ENCODE measurements around the gene ZNRF1. TPM values are rescaled to one million over a fixed set of nuclear protein-coding genes. Genes with fewer than 3 reads are reported as not detected.

The ZNRF1 gene
- total and polyA plus RNA-seq, 2 donors (not counting 1 experiment from before 2014, with no cell fraction given): 0.27 to 0.76 TPM

GRCh38 chr16:74951681-74952080, 47.1 kb upstream of the ZNRF1 start:
- ChIA-PET CTCF (interaction anchor here (0.7 kb wide), 1 partner anchor 13 kb away, joined by 3 read pairs; no protein-coding TSS in a partner anchor), POLR2A (no interaction called here)
- 95% methylated on average over 2 of the region's 4 CpGs for WGBS (ENCODE audit: insufficient coverage)
- H3K27me3 ChIP-seq (replicated peaks in 1 of 4; ENCODE audit: control extremely low read depth in 1 of 4, control insufficient read depth in 3 of 4, insufficient read depth in 4 of 4, low read length in 3 of 4): no peaks in the 10 kb centered on the region
- H3K9me3 Mint-ChIP-seq (ENCODE audit: insufficient read depth): no peaks in the 10 kb centered on the region
- intact Hi-C loops (cut with micrococcal nuclease): no loop called here
- H2AFZ ChIP-seq (ENCODE audit: insufficient read depth, low read depth, low read length, poor library complexity, severe bottlenecking): no peak overlapping the region
- TF ChIP-seq EZH2 (IDR thresholded peaks at IDR 0.05; ENCODE audit: borderline replicate concordance, insufficient read depth, low read depth, low read length, poor library complexity, severe bottlenecking) (no peak), CTCF (IDR thresholded peaks at IDR 0.05) (no peak)
- no peaks in the 10 kb centered on the region for H3K4me1 ChIP-seq (ENCODE audit: control insufficient read depth in 2 of 2, insufficient read depth in 2 of 2, low read length in 2 of 2)
- no peaks in the 10 kb centered on the region for H4K20me1 ChIP-seq (ENCODE audit: control insufficient read depth, insufficient read depth, low read length, poor library complexity, severe bottlenecking)
- ATAC-seq (ENCODE audit: low read depth) (no peak), DNase-seq (no peak)
- no peak overlapping the region for H3K4me3 Mint-ChIP-seq
- no peaks in the 10 kb centered on the region for H3K27me3 Mint-ChIP-seq
- no peak overlapping the region for H3K4me3 ChIP-seq (ENCODE audit: control extremely low read depth in 1 of 5, extremely low read depth in 1 of 5, insufficient read depth in 1 of 5, low read depth in 2 of 5, low read length in 4 of 5)
- H3K9me3 ChIP-seq (ENCODE audit: control extremely low read depth in 1 of 3, control insufficient read depth in 2 of 3, insufficient read depth in 1 of 3, low read length in 2 of 3): no peaks in the 10 kb centered on the region
- no peak overlapping the region for H3K27ac ChIP-seq (ENCODE audit: low read length in 2 of 2)
- H3K9ac ChIP-seq (ENCODE audit: low read length): no peak overlapping the region
- no peak overlapping the region for H3K4me2 ChIP-seq (replicated peaks; ENCODE audit: low read depth, low read length, poor library complexity, severe bottlenecking)
- no peak overlapping the region for H3K27ac Mint-ChIP-seq
- peaks cover 5 to 51% of the 10 kb centered on the region in 2 experiments for H3K36me3 ChIP-seq (replicated peaks in 1 of 2; ENCODE audit: control extremely low read depth in 1 of 2, control insufficient read depth in 1 of 2, extremely low read depth in 1 of 2, insufficient read depth in 2 of 2, low read length in 1 of 2)
- no peaks in the 10 kb centered on the region for H3K4me1 Mint-ChIP-seq
- H3K79me2 ChIP-seq (ENCODE audit: control insufficient read depth, insufficient read depth, low read length): no peaks in the 10 kb centered on the region

- no peak for DNase-seq
- H3K27me3 Mint-ChIP-seq: no peaks in the 10 kb centered on the region
- intact Hi-C loops (cut with micrococcal nuclease): no loop called here
- ATAC-seq (ENCODE audit: low read depth): no peak
- Histone ChIP-seq H3K79me2 (ENCODE audit: control insufficient read depth, insufficient read depth, low read length) (no peaks in the 10 kb centered on the region), H3K4me3 (ENCODE audit: control extremely low read depth in 1 of 5, extremely low read depth in 1 of 5, insufficient read depth in 1 of 5, low read depth in 2 of 5, low read length in 4 of 5) (no peak overlapping the region), H3K4me2 (replicated peaks; ENCODE audit: low read depth, low read length, poor library complexity, severe bottlenecking) (no peak overlapping the region), H3K27ac (ENCODE audit: low read length in 2 of 2) (no peak overlapping the region), H3K36me3 (replicated peaks in 1 of 2; ENCODE audit: control extremely low read depth in 1 of 2, control insufficient read depth in 1 of 2, extremely low read depth in 1 of 2, insufficient read depth in 2 of 2, low read length in 1 of 2) (peaks cover 5 to 40% of the 10 kb centered on the region in 2 experiments), H3K4me1 (ENCODE audit: control insufficient read depth in 2 of 2, insufficient read depth in 2 of 2, low read length in 2 of 2) (no peaks in the 10 kb centered on the region), H3K9me3 (ENCODE audit: control extremely low read depth in 1 of 3, control insufficient read depth in 2 of 3, insufficient read depth in 1 of 3, low read length in 2 of 3) (no peaks in the 10 kb centered on the region), H4K20me1 (ENCODE audit: control insufficient read depth, insufficient read depth, low read length, poor library complexity, severe bottlenecking) (no peaks in the 10 kb centered on the region), H2AFZ (ENCODE audit: insufficient read depth, low read depth, low read length, poor library complexity, severe bottlenecking) (no peak overlapping the region), H3K27me3 (replicated peaks in 1 of 4; ENCODE audit: control extremely low read depth in 1 of 4, control insufficient read depth in 3 of 4, insufficient read depth in 4 of 4, low read length in 3 of 4) (no peaks in the 10 kb centered on the region), H3K9ac (ENCODE audit: low read length) (no peak overlapping the region)
- TF ChIP-seq CTCF (IDR thresholded peaks at IDR 0.05) (no peak), EZH2 (IDR thresholded peaks at IDR 0.05; ENCODE audit: borderline replicate concordance, insufficient read depth, low read depth, low read length, poor library complexity, severe bottlenecking) (no peak)
- H3K9me3 Mint-ChIP-seq (ENCODE audit: insufficient read depth): no peaks in the 10 kb centered on the region
- WGBS (ENCODE audit: insufficient coverage): 100% methylated on average over 4 of the region's 4 CpGs
- H3K27ac Mint-ChIP-seq: no peak overlapping the region
- CTCF ChIA-PET: no interaction called here
- POLR2A ChIA-PET: no interaction called here
- H3K4me1 Mint-ChIP-seq: no peaks in the 10 kb centered on the region
- H3K4me3 Mint-ChIP-seq: no peak overlapping the region
Observed at GRCh38 chr16:74954763-74955162, 44.1 kb upstream of the ZNRF1 start.

All from B cell (primary cell).